Endometrium (tissue), 2 donors: ENCODE measurements around the gene ZNF471.

ENCODE experiments used
- FAIRE-seq: peaks from 2 replicates; lab custom pipeline; 2012; peaks lifted over from hg19 to GRCh38; lab: Jason Lieb, UNC
- donor health status: control.
- donor health status: control.

The ZNF471 gene

GRCh38 chr19:56573914-56574313 lies 66.3 kb downstream of the ZNF471 start:
- FAIRE-seq = no peak

GRCh38 chr19:56577719-56578602 lies 70.3 kb downstream of the ZNF471 start:
- FAIRE-seq = no peak
